Activated T-helper 1 cell treated with anti-CD3 and anti-CD28 coated beads, Interleukin-2, amount 50 U/mL, for 16 hours (primary cell): ENCODE measurements around the gene AACS.
"Not testable (repeated sequence)": the region's sequence is repeated elsewhere in the genome, so short reads cannot be mapped to it uniquely, and the experiment has no call there.

Experiments
- DNase-seq, 2 donors: peaks; one replicate each; pipeline ENCODE4 v3.0.0-alpha.2; 2020; ENCODE audit warnings: low read depth in 1 of 2, low spot score in 1 of 2

Gene AACS

GRCh38 chr12:125065021-125065918 lies at the start of gene AACS:
AACS (plus strand) TSS chr12:125065435; CDS start chr12:125065585, 150 bp downstream.
- DNase-seq, result peak; percentile 56 to 68

GRCh38 chr12:125015680-125016310 lies 49.4 kb upstream of the AACS start:
- no peak for DNase-seq

- no peak for DNase-seq
Measured at GRCh38 chr12:125017801-125018200, 47.4 kb upstream of the AACS start.

GRCh38 chr12:125018356-125018755 lies 46.9 kb upstream of the AACS start:
- no peak for DNase-seq

- DNase-seq, result no peak
Measured at GRCh38 chr12:125021096-125021495, 44.1 kb upstream of the AACS start.

- DNase-seq, result no peak
Measured at GRCh38 chr12:125021771-125022170, 43.5 kb upstream of the AACS start.

- DNase-seq, result no peak
Measured at GRCh38 chr12:125023065-125023464, 42.2 kb upstream of the AACS start.

GRCh38 chr12:125024949-125025563 lies 40.2 kb upstream of the AACS start:
- DNase-seq, result no peak

- no peak for DNase-seq
Measured at GRCh38 chr12:125025606-125026235, 39.5 kb upstream of the AACS start.

GRCh38 chr12:125028106-125028505 lies 37.1 kb upstream of the AACS start:
- DNase-seq, result no peak

GRCh38 chr12:125029761-125030358 lies 35.4 kb upstream of the AACS start:
- DNase-seq, result no peak

GRCh38 chr12:125031471-125031870 lies 33.8 kb upstream of the AACS start:
- not testable (repeated sequence) for DNase-seq

GRCh38 chr12:125032466-125033152 lies 32.6 kb upstream of the AACS start:
- DNase-seq, result no peak

- DNase-seq, result no peak
Measured at GRCh38 chr12:125033288-125033687, 31.9 kb upstream of the AACS start.

GRCh38 chr12:125038976-125039625 lies 26.1 kb upstream of the AACS start:
- DNase-seq, result no peak

GRCh38 chr12:125049093-125049458 lies 16.2 kb upstream of the AACS start:
- DNase-seq, result no peak

- no peak for DNase-seq
Measured at GRCh38 chr12:125050446-125050845, 14.8 kb upstream of the AACS start.

GRCh38 chr12:125050868-125051267 lies 14.4 kb upstream of the AACS start:
- no peak for DNase-seq

- DNase-seq, result no peak
Measured at GRCh38 chr12:125053821-125054220, 11.4 kb upstream of the AACS start.

- no peak for DNase-seq
Measured at GRCh38 chr12:125055591-125055990, 9.6 kb upstream of the AACS start.
